Limb (tissue), 2 donors: ENCODE measurements around the gene FRMD4A.

Experiments used
- DNase-seq, 2 donors: peaks; one replicate each; pipeline ENCODE4 v3.0.0-alpha.2; 2016; ENCODE audit errors: extremely low spot score in 2 of 2

Gene FRMD4A

DNA sequence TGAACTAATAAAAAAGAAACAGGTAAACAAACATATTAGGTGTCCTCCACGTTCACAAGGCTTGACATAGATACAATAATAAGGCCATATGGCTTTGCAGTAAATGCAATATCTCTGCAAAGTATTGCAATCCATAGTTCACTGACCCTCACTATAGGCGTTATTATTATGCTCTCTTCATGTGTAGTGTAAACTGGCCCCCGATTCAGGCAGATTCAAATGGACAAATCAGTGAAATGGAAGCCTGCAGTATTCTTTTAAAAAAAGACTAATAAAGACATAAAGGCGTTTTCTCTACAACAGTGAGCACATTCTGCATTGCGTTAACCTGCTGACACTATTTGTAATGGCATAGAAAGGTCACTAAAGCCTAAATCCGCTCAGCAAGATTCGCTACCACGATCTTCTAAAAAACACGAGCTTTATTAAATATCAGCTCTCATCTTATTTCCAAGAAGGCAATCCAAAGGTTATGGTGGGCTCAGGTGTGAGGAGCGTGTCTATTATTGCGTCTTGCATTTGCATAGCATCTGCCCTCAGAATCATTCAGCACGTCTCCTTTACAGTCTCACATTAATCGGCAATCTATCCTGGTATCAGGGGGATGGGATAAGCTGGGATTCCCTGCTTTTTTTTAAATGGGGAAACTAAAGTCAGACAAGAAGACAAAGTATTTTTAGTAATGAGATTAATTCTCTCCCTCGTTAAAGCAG is 36.2 kb downstream of the FRMD4A start:
- no peak for DNase-seq

- DNase-seq = no peak
Observed at GRCh38 chr10:14293526-14293925, 37.2 kb downstream of the FRMD4A start.

DNA sequence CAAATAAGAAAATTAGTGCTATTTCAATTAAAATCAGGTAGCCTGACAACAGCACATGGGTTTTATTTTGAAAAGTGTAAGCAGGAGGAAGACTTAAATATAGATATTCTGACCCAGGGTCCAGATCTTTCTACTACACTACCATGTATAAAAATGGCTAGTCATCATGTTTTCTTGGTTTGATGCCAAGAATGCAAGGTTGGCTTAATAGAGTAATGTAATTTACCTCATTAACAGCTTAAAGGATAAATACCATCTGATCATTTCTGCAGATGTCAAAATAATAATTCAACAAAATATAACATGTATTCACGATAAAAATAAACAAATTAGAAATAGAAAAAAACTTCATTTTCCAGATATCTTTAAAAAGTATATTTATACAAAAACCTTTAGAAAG is 39.4 kb downstream of the FRMD4A start:
- no peak for DNase-seq

- DNase-seq = no peak
Observed at GRCh38 chr10:14285941-14286560, 44.7 kb downstream of the FRMD4A start.

- no peak for DNase-seq
Observed at GRCh38 chr10:14282276-14282675, 48.4 kb downstream of the FRMD4A start.

- DNase-seq = no peak
Observed at GRCh38 chr10:14278533-14278932, 52.2 kb downstream of the FRMD4A start.

DNA sequence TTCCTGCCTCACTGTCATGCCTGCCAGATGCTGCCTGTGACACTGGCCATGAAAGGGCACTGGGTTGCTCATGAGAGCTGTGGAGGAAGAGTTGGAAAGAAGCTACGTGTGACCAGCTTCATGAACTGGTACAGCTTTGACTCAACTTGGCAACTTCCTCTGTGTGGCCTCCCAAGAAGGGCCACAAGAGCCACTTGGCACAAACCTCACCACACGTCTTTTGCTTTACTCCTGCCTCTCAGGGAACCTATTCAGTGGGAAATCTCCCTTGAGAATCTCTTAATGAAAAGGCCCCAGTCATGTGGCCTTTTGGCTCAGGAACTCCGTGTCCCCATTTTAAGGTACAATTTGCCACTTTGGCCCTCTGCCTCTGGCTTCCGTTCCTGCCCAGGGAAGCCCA is 54.5 kb downstream of the FRMD4A start:
- DNase-seq = no peak

GRCh38 chr10:14271621-14272020 is 59.1 kb downstream of the FRMD4A start:
- DNase-seq = no peak

- DNase-seq = no peak
Observed at GRCh38 chr10:14270370-14270769, 60.4 kb downstream of the FRMD4A start.

GRCh38 chr10:14265709-14266108 is 65.0 kb downstream of the FRMD4A start:
- no peak for DNase-seq

DNA sequence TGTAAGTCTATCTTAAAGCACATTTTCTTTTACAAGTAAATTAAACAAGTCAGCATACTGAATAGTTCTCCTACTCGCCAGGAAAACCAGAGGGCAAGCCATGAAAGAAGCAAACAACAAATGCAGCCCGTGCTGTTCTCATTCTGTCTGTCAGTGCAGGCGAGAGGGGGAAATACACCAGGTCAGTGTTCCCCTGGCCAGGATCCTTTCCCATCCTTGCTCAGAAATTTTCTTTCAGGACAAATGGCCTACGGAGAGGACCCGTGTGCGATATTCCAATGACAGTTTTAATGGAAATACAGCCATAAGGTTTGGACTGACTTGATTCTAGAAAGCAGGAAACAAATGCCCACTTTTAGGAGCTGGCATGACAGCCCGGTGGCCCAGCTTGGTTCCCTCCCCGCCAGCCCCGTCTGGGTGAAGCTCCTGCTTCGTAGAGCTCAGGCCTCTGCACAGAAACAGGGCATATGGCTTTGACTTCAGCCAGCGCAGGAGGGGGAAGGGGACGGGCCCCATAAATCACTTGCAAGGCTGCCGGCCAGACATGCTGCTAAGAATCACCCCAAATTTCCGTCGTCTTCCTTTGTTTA is 67.8 kb downstream of the FRMD4A start:
- no peak for DNase-seq

GRCh38 chr10:14261336-14261735 is 69.4 kb downstream of the FRMD4A start:
- no peak for DNase-seq

DNA sequence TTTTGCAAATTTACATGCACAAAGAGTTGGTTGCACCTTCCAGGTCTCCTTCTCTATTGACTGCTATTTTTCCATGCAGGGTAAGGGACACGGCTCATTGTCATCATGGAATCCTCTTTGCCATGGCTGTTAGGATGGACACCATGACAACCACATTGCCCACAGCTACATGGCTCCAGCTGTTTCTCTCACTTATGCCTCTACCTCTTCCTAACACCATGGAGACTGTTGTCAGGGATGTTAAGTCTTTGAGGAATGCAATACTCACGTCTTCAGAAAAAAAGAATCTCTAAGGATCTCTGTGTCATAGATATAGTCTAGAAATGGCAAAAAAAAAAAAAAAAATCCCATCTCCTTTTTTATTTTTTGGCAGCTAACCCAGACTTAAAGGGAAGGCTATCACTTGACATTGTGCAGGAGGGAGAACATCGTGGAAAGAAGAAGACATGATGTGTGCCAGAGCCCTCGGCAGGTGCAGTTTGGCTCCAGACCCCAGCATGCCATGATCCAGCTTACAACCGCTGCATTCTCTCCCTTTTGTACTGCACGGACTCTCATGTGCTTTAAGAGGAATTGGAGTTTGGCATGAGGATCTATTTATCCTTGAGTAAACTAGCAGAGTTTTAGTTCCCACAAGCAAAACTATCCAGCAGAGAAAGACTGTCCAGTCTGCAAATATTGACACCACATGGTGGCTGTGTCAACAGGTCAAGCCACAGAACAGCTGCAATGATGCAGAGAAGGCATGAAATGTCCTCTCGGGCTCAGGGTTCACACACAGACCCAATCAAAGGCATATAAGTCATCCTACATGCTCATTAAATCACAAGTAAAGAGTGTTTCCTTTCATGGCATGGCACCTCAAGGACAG is 70.8 kb downstream of the FRMD4A start:
- DNase-seq = no peak

DNA sequence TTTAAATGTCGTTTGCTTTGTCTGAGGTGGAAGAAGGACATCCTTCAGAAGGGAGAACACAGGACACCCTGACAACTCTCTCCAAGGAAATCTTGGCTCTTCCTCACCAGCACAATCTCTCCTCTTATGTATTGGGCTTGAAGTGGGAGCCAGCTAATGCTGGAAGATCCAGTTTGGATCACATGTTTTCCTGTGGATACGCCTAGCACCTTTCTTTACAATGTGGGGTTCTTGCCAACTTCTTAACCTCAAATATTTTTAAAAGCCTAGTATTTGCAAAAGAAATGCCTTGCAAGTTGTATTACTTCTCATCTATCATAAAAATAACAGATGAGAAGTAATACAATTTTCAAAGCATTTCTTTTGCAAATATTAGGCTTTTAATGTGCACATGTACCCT is 76.4 kb downstream of the FRMD4A start:
- no peak for DNase-seq

- DNase-seq = no peak
Observed at GRCh38 chr10:14253711-14254110, 77.0 kb downstream of the FRMD4A start.

GRCh38 chr10:14253079-14253478 is 77.6 kb downstream of the FRMD4A start:
- no peak for DNase-seq

DNA sequence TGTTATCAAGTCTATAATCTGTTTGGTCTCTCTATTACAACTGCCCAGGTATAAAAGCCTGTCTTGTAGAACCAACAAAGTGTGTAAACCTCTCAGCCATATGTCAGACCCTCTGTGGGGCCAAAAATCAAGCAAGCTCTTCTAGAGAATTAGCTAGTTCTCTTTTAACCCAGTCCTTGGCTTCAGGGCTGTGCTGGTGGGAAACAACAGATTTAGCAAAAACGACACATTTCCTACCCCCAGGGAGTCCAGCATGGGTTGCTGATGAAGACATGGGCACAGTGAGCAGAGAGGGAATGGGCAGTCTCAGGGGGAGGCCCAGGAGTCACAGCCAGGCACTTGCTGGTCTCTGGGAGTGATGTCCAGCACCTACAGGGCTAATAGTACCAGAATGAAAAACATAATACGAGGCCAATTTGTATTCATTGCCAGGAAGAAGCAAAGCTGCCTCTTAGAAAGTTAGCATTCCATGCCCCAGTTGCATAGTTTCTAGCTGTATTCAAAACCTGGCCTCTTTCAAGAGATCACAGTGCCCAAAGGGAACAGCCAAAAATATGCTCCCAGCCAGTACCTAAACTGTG is 80.1 kb downstream of the FRMD4A start:
- DNase-seq = no peak

DNA sequence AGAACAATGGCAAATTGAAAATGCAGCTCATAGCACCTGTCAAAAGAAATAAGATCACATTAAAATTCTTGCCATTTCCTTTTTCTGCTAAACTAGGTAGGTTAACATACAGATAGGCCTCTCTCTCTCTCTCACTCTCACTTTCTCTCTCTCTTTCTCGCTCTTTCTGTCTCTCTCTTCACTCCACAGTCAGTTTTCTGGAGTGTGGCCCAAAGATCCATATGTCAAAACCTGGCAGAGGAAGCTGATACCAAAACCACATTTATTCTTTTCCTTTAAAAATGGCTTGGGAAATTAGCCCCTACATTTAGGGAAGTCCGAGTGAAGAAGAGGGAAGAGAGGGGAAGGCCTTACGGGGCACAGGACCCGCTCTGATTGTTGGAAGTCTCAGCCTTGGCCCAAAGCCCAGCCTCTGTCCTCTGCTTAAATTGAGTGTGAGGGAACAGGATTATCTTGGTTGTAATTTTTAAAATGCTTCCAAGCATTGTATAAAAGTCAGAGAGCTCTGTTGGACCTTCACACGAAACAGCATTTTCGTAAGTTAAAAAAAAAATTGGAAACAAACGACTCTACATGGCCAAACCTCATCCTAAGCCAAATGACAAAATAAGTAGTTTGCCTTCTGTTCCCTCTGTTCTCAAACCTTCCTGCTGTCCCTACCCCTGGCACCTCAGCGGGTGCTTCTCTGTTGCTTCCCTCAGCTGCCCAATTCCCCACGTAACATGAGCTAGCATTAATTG is 83.2 kb downstream of the FRMD4A start:
- DNase-seq = no peak

DNA sequence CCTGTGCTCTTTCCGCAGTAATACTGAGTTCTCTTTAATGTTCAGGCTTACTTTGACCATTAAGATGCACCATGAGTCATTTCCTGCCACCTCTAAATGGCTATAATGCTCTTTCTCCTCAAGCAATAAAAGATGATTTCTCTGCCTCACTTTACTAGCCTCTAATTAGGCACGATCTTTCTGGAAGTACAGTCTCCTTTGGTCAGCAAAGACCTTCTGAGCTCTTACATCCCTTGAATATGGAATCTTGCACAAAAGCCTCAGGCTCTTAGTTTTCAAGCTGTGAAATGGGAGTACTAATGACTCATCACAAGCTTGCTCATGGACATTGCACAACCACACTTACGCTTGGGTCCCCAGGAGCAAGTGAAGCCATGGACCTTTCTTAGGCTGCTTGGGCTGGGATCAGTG is 85.9 kb downstream of the FRMD4A start:
- no peak for DNase-seq

DNA sequence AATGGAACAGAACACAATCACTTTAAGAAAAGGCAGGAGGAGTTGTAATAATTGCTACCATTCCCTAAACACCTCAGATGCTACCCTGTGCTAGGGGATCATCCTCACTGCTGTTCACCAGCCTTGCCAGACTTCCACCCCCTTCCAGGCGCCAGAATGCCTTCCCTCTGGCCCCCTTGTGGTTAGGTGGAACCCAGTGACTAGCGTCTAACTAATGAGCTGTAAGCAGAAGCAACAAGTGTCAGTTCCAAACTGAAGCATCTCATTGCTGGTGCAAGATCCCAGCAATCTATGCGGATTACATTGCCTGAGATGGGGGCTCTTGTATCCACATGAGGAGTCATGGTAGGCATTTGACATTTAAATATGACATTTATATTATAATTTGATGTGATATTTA is 86.6 kb downstream of the FRMD4A start:
- no peak for DNase-seq

DNA sequence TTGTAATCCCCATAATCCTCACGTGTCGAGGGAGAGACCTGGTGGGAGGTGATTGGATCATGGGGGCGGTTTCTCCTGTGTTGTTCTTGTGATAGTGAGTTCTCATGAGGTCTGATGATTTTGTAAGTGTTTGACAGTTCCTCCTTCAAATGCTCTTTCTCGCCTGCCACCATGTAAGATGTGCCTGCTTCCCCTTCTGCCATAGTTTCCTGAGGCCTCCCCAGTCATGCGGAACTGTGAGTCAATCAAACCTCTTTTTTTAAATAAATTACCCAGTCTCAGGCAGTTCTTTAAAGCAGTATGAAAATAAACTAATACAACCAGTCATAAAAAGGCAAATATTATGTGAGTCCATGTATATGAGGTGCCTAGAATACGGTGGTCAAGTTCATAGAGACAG is 87.5 kb downstream of the FRMD4A start:
- no peak for DNase-seq
